HEK293 (cell line): ENCODE measurements around the gene ASTN2.

ENCODE experiments used
- CTCF ChIP-seq: fragments of 450-650 bp; formaldehyde crosslinking; IDR thresholded peaks from 2 replicates; pipeline ENCODE4 v1.5.1; 2016; ENCODE audit warnings: missing biosample characterization, missing genetic modification characterization
- ZNF830 ChIP-seq: fragments of 450-650 bp; IDR thresholded peaks from 2 replicates; pipeline ENCODE4 v1.5.0; 2018; ENCODE audit warnings: missing biosample characterization, missing genetic modification characterization, low read depth, mild to moderate bottlenecking, moderate library complexity

GRCh38 chr9:117412006-117412715, 2.7 kb downstream of the ASTN2 start:
- TF ChIP-seq ZNF830 (tag by site-specific recombination) = no peak
- TF ChIP-seq CTCF (tag by site-specific recombination) = no peak
